Left hindlimb (tissue), 1 donor: ENCODE results near the gene INTS3.

ENCODE experiments used
- DNase-seq: peaks from one replicate; pipeline ENCODE4 v3.0.0-alpha.2; 2018

INTS3 gene, protein sequence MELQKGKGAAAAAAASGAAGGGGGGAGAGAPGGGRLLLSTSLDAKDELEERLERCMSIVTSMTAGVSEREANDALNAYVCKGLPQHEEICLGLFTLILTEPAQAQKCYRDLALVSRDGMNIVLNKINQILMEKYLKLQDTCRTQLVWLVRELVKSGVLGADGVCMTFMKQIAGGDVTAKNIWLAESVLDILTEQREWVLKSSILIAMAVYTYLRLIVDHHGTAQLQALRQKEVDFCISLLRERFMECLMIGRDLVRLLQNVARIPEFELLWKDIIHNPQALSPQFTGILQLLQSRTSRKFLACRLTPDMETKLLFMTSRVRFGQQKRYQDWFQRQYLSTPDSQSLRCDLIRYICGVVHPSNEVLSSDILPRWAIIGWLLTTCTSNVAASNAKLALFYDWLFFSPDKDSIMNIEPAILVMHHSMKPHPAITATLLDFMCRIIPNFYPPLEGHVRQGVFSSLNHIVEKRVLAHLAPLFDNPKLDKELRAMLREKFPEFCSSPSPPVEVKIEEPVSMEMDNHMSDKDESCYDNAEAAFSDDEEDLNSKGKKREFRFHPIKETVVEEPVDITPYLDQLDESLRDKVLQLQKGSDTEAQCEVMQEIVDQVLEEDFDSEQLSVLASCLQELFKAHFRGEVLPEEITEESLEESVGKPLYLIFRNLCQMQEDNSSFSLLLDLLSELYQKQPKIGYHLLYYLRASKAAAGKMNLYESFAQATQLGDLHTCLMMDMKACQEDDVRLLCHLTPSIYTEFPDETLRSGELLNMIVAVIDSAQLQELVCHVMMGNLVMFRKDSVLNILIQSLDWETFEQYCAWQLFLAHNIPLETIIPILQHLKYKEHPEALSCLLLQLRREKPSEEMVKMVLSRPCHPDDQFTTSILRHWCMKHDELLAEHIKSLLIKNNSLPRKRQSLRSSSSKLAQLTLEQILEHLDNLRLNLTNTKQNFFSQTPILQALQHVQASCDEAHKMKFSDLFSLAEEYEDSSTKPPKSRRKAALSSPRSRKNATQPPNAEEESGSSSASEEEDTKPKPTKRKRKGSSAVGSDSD

DNA sequence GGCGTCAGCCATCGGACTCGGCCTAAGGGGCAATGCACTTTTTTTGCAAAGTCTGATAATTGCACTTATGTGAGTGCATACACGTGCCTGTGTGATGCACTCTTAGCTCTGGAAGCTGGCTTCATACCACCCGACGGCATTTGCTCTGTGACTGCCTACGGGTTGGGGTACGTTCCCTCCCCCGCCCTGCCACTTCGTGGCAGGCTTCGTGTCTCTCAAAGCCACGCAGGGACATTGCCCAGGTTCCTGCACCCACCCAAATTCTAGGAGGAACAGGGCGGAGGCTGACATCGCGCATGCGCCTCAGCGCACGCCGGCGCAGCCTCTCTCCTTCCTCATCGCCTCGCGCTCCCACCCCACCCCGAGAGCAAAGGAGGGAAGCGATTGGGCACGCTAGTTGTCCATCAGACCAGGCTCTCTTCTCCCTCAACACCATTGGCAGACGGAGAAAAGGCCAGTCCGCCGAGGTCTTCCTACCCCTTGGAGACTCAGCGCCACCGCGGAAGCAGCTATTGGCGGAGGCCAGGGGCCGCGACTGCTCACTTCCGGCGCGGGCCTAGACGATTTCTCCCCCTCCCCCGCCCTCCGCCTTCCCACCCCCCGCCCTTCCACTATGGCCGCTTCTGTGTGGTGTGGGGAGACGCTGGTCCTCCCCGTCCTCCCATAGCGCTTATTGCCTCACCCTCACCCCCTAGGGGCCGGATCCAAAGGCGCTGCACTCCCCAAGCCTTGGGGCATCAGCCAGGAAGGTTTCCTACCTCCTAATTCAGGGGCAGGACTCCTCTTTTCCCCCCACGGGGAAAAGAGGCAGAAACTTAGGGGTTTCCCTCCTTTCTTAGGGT is at the start of gene INTS3:
TSS of gene INTS3 (plus strand) at position 588 of the 842 bp plus-strand sequence. CDS start 585 bp downstream, outside the sequence.
- DNase-seq = peak; percentile 100

DNA sequence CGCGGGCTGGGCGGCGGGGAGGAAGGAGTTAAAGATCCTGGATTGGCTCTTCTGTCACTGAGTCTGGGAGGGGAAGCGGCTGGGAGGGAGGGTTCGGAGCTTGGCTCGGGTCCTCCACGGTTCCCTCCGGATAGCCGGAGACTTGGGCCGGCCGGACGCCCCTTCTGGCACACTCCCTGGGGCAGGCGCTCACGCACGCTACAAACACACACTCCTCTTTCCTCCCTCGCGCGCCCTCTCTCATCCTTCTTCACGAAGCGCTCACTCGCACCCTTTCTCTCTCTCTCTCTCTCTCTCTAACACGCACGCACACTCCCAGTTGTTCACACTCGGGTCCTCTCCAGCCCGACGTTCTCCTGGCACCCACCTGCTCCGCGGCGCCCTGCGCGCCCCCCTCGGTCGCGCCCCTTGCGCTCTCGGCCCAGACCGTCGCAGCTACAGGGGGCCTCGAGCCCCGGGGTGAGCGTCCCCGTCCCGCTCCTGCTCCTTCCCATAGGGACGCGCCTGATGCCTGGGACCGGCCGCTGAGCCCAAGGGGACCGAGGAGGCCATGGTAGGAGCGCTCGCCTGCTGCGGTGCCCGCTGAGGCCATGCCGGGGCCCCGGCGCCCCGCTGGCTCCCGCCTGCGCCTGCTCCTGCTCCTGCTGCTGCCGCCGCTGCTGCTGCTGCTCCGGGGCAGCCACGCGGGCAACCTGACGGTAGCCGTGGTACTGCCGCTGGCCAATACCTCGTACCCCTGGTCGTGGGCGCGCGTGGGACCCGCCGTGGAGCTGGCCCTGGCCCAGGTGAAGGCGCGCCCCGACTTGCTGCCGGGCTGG is 49.1 kb upstream of the INTS3 start, which contains the start of gene NPR1:
TSS of gene NPR1 (plus strand) at position 170 of the 818 bp plus-strand sequence. CDS start at position 591, 421 bp downstream.
- peak; percentile 60 for DNase-seq

GRCh38 chr1:153679337-153680119 is 48.3 kb upstream of the INTS3 start:
- DNase-seq = no peak

DNA sequence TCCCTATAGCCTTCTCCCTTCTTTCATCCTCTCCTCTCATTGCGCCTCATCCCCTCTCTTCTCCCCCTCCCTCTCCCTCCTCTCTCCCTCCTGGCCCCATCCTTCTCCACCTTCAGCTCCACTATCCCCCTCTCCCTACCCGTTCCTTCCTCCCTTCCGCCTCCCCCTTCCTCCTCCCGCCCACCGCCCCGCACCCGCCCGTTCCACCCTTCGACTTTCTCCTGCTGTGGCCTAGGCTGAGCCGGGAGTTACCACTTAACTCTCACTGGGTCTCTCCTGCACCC is 47.8 kb upstream of the INTS3 start:
- no peak for DNase-seq

GRCh38 chr1:153682730-153683129 is 45.1 kb upstream of the INTS3 start:
- DNase-seq = peak; percentile 7

GRCh38 chr1:153683854-153684253 is 44.0 kb upstream of the INTS3 start:
- DNase-seq = no peak

DNA sequence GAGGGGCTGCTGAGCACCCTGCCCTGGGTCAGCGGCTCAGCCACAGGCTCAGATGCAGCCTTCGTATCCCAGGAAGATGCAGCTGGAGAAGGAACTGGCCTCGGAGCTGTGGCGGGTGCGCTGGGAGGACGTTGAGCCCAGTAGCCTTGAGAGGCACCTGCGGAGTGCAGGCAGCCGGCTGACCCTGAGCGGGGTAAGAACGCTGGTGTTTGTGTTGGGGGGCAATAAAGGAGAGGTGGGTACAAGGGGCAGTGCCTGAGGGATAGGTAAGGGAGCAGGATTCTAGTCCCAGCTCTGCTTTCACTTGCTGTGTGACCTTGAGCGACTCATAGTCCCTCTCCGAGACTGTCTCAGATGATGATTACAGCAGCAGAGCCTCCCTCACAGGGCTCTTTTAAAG is 43.0 kb upstream of the INTS3 start:
- no peak for DNase-seq

DNA sequence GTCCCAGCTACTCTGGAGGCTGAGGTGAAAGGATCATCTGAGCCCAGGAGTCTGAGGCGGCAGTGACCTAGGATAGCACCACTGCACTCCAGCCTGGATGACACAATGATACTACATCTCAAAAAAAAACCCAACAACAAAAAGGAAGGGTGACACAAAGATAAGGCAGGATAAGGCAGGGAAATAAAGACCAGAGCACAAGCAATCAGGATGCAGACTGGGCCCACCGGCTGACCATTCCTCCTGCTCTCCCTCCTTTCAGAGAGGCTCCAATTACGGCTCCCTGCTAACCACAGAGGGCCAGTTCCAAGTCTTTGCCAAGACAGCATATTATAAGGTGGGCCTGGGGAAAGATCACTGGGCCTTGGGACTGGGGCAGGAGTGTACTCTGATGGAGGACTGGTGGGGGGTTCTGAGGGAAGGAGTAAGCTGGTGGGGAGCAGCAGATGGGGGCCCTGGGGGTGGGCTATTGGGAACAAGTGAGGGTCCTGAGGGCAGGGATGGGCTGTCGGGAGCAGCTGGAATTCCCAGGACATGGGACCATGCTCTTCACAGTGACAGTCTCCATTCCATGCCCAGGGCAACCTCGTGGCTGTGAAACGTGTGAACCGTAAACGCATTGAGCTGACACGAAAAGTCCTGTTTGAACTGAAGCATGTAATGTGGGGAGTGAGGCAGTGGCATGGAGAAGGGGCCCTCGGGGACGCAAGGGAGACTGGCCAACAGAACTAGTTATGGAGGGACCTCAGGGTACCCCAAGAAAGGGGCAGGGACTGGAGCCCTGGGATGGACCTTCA is 42.1 kb upstream of the INTS3 start:
- no peak for DNase-seq

DNA sequence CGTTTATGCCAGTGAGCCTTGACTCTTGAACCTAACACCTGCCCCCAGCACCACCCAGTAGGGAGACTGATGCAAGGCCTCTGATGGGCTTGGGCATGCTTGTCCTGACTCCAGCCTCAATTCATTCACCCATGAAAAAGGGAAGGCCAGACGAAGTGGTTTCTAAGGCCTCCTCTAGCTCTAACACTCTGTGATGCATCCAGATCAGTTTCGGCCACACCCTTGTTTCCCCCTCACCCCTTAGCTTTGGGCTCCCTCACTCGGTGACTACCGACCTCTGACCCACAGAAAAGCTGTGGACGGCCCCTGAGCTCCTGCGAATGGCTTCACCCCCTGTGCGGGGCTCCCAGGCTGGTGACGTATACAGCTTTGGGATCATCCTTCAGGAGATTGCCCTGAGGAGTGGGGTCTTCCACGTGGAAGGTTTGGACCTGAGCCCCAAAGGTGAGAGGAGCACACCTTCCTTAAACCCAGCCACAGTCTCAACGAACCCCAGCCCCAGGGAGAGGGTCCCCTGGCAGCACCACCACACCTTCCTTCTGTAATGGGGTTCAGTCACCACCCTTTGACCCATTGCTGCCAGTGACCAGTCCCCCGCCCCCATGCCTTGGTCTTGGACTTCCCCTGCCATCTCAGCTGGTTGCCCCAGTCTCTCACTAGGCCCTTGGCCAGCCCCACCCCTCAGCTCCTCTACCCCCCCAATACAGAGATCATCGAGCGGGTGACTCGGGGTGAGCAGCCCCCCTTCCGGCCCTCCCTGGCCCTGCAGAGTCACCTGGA is 40.3 kb upstream of the INTS3 start:
- DNase-seq = no peak

- no peak for DNase-seq
Observed at GRCh38 chr1:153688276-153688675, 39.6 kb upstream of the INTS3 start.

GRCh38 chr1:153688736-153689328 is 39.0 kb upstream of the INTS3 start:
- no peak for DNase-seq

DNA sequence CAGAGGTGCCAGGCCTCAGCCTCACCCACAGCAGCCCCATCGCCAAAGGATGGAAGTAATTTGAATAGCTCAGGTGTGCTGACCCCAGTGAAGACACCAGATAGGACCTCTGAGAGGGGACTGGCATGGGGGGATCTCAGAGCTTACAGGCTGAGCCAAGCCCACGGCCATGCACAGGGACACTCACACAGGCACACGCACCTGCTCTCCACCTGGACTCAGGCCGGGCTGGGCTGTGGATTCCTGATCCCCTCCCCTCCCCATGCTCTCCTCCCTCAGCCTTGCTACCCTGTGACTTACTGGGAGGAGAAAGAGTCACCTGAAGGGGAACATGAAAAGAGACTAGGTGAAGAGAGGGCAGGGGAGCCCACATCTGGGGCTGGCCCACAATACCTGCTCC is 34.4 kb upstream of the INTS3 start:
- no peak for DNase-seq

- DNase-seq = no peak
Observed at GRCh38 chr1:153696741-153697140, 31.1 kb upstream of the INTS3 start.

DNA sequence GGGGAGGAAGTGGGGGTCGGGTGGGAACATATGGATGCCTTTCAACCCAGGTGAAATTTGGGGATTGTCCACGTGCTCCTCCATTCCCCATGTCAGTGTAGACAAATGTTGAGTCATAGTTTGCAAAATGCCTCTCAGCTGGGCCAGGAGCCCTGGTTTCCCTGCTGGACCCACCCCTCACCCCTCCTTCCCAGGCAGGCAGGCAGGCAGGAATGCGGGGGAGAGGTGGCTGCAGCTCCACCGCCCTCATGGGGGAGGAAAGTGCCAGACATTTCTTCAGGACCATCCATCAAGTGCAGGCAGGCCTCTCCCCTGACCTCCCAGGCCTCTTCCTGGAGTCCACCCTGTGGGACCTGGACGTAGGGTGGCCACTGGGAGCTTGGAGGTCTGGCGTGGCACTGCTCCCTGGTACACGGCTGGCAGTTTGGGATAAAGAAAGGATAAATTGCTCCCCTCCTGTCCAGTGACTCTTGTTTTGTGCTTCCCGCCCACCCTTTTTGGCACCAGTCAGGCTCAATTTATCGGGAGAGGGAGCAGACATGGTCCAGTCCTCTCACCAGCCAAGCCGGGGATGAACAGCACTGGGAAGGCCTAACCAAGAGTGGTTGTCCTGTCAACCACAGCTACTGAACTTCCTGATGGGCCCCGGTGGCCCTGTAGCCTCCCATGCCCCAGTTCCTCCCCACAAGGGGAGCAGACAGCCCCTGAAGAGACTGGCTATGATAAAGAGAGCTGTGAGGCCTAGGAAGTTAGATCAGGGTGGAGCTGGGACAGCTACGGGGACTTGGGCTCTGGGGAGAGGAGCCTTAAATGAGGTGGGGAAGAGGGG is 30.4 kb upstream of the INTS3 start:
- peak; percentile 36 for DNase-seq

DNA sequence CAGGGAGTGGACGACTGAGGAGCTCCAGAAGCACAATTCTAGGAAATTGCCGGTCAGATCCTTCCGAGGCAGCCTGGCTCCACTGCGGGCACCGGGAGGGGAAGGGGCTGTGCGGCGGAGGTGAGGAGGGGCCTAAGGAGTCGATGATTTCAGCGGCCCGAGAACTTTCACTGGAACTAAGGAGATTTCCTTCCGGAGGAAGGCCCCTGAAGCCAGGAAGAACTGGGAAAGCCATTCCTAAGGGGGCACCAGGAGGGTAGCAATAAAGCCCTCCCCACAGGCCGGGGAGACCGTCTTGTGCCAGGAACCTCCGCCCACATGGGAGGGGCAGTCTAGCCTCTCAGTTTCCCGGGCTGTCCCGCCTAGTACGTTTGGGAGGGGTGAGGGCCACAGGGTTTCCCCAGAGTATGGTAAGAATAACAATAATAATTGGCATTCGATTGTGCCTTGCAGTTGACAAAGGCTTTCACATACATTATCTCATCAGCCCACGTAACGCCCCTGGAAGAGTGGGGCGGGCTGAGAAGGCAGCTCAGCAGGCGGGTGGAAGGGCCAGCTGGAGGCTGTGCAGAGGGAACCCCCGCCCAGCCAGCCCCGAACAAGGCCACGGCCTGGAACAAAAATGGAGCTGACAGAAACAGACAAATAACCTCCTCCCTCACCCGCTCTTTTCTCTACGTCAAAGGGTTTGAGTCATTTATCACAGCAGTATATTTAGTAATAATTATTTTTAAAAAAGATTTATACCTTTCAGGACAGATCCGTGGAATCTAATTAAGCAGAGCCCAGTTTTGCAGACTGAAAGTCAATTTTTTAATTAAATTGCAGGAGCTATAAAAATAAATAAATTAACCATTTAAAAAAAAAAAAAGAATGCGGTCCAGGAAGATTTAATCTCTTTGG is 29.6 kb upstream of the INTS3 start:
- peak; percentile 80 for DNase-seq

DNA sequence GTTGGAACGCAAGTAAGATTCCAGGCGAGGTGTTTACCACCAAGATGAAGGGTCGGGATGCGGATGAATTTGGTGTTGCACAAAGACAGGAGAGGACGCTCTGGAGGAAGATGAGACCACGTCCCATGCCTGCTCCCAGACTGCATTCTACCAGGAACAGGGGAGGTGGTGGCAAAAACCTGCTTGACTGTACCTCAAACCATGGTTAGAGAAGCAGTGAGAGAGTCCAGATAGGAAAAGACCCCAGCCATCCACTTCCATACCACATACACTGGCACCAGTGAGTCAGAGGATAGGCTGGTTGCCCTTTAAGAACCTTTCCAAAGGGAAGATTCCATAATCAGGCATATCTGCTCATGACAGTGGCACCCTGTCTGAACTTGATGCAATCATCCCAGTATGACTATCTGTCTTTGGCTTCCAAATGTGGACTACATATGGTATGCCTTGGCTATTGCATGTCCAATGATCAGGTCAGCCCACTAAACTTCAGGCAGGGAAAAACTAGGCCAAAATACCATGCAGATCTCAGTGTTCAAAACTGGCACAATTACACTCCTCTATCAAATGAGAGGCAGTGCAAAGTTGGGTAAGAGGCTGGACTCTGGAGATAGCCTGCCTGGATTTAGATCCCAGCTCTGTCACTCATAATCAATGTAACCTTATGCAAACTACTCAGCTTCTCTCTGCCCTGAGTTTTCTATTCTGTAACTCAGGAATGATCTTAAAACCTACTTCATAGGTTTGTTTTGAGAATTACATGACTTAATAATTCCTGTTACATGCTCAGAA is 28.7 kb upstream of the INTS3 start:
- DNase-seq = no peak
